GM12878 (cell line): ENCODE data around the gene OR2L8. TPM values are rescaled to one million over a fixed set of nuclear protein-coding genes. Genes with fewer than 3 reads are reported as not detected.

ENCODE experiments used
- ATAC-seq: fragments of 200-7000 bp; cut with Tn5 transposase; 3 replicates; pipeline ENCODE4 v1.9.1; 2020; ENCODE audit warnings: mild to moderate bottlenecking, moderate library complexity
- BruUV-seq: library from RNA; stranded (reverse); fragments of 400-500 nt; replicated peaks from 2 replicates; lab custom pipeline; 2021; lab: Mats Ljungman, UMichigan
- CTCF ChIA-PET: fragments of 300-600 bp; sonication (Branson Sonifier 250); formaldehyde crosslinking; extraction: SDS; loops from one replicate; lab custom pipeline; 2021; ENCODE audit warnings: inconsistent platforms; lab: Yijun Ruan, JAX
- POLR2A ChIA-PET: fragments of 350-600 bp; formaldehyde crosslinking; extraction: SDS; loops from one replicate; lab custom pipeline; 2021; ENCODE audit warnings: inconsistent platforms; lab: Charles Lee
- RAD21 ChIA-PET: fragments of 300-600 bp; sonication (Branson Sonifier 250); formaldehyde crosslinking; loops from one replicate; lab custom pipeline; 2023; ENCODE audit warnings: antibody characterized with exemption; ENCODE audit not compliant: unreplicated experiment; lab: Charles Lee
- SMC1A ChIA-PET: fragments of 300-600 bp; sonication (Branson Sonifier 250); formaldehyde crosslinking; loops from one replicate; lab custom pipeline; 2023; ENCODE audit not compliant: unreplicated experiment, uncharacterized antibody; lab: Charles Lee
- DNase-seq: peaks from one replicate; pipeline ENCODE4 v3.0.0-alpha.2; 2011; ENCODE audit warnings: low read depth, low spot score
- FAIRE-seq: peaks from 3 replicates; lab custom pipeline; 2011; peaks lifted over from hg19 to GRCh38; lab: Jason Lieb, UNC
- H2AFZ ChIP-seq: 2 replicates; pipeline ENCODE4 v1.6.0; 2011; ENCODE audit warnings: low read depth, low read length, control low read depth; ENCODE audit not compliant: control insufficient read depth
- H3K27ac ChIP-seq: 2 replicates; pipeline ENCODE4 v1.5.1; 2011; ENCODE audit warnings: control low read depth; ENCODE audit not compliant: control insufficient read depth, insufficient read depth
- H3K27me3 ChIP-seq, 2 experiments: replicated peaks in 1 of 2; 2 replicates each; pipeline versions ENCODE4 v1.6.0 to v1.6.1; 2011; ENCODE audit warnings: low read length in 1 of 2; ENCODE audit not compliant: control insufficient read depth in 2 of 2, insufficient read depth in 2 of 2
- H3K36me3 ChIP-seq, 2 experiments: 2 replicates each; pipeline ENCODE4 v1.5.1; 2011; ENCODE audit warnings: low read length in 1 of 2; ENCODE audit not compliant: control insufficient read depth in 2 of 2, insufficient read depth in 2 of 2
- H3K4me1 ChIP-seq: 2 replicates; pipeline ENCODE4 v1.6.1; 2011; ENCODE audit warnings: mild to moderate bottlenecking, low read length, moderate library complexity, mixed read lengths; ENCODE audit not compliant: control insufficient read depth, insufficient read depth
- H3K4me2 ChIP-seq: 2 replicates; pipeline ENCODE4 v1.6.0; 2011; ENCODE audit warnings: control low read depth; ENCODE audit not compliant: control insufficient read depth, insufficient read depth
- H3K4me3 ChIP-seq: fragments of 200-600 bp; sonication (generic); 2 replicates; pipeline ENCODE4 v1.5.1; 2016
- H3K79me2 ChIP-seq: 2 replicates; pipeline ENCODE4 v1.6.0; 2011; ENCODE audit warnings: low read length; ENCODE audit not compliant: control insufficient read depth, insufficient read depth
- H3K9ac ChIP-seq: 2 replicates; pipeline ENCODE4 v1.8.0; 2011; ENCODE audit warnings: low read length, control low read depth, mixed read lengths; ENCODE audit not compliant: control insufficient read depth, insufficient read depth
- H3K9me3 ChIP-seq: replicated peaks from 3 replicates; pipeline ENCODE4 v1.5.1; 2011; ENCODE audit warnings: mild to moderate bottlenecking, low read length; ENCODE audit not compliant: control insufficient read depth, insufficient read depth
- H4K20me1 ChIP-seq: 2 replicates; pipeline ENCODE4 v1.6.0; 2011; ENCODE audit not compliant: control insufficient read depth, insufficient read depth
- ASH2L ChIP-seq: fragments of 300-600, 200-600 bp; sonication (generic); IDR thresholded peaks from 2 replicates; pipeline ENCODE4 v1.6.1; 2017; ENCODE audit warnings: low read depth, mild to moderate bottlenecking, borderline replicate concordance
- CUX1 ChIP-seq: IDR thresholded peaks from 2 replicates; pipeline ENCODE4 v1.6.1; 2012; ENCODE audit warnings: improper control_type of control experiment, low read depth, low read length; ENCODE audit not compliant: insufficient replicate concordance
- SIN3A ChIP-seq: IDR thresholded peaks from 2 replicates; pipeline ENCODE4 v1.6.1; 2012; ENCODE audit warnings: low read depth, low read length, improper control_type of control experiment
- WGBS: methylation state at CpG from one replicate; pipeline ENCODE4 v1.1.6; 2016; ENCODE audit warnings: low lambda C conversion rate; ENCODE audit not compliant: insufficient replicate concordance, insufficient coverage; ENCODE audit errors: missing lambda C conversion rate; 5-methylcytosine and 5-hydroxymethylcytosine counted together
- in situ Hi-C: fragments of 300-500 bp; cut with MboI; formaldehyde crosslinking; loops from 9 replicates; pipeline ENCODE4 v1.14.3; 2018; ENCODE audit warnings: mixed read lengths
- intact Hi-C: fragments of 100-400 bp; cut with micrococcal nuclease; formaldehyde crosslinking; loops from one replicate; pipeline ENCODE4 v1.14.2; 2022; ENCODE audit not compliant: unreplicated experiment
- polyA plus RNA-seq, 11 experiments: library from polyadenylated mRNA; depleted of rRNA in 4 of 11; unstranded in 6 of 11; stranded (reverse) in 5 of 11; fragments of >200 nt; fragmentation: Nextera tagmentation in 4 of 11; fragmentation: Illumina TruSeq in 1 of 11; extraction: Ambion mirVana in 4 of 11; extraction: Trizol in 1 of 11; gene quantifications; 1 replicate in 1 of 11; 2 replicates in 10 of 11; pipeline versions ENCODE4 v1.2.1 to v1.2.3, GENCODE V29; 2011 to 2016; ENCODE audit warnings: inconsistent platforms in 2 of 11, missing spikeins in 2 of 11, low read depth in 1 of 11
- total RNA-seq, 4 experiments: library from RNA; depleted of rRNA in 3 of 4; stranded (reverse); fragments of >200 nt in 3 of 4; fragmentation: Illumina TruSeq in 1 of 4; extraction: Trizol in 1 of 4; gene quantifications; 2 replicates each; pipeline versions ENCODE4 v1.2.1 to v1.2.3, GENCODE V29; 2013 to 2021

The OR2L8 gene
- total and polyA plus RNA-seq, 10 of the 15 experiments (the other 5 are each of a cell fraction or from before 2014, with no cell fraction given), result not detected

GRCh38 chr1:247924868-247925267 is 23.8 kb upstream of the OR2L8 start, which contains the start of gene OR2AJ1:
Gene OR2AJ1, plus strand, starts transcription at chr1:247924889. Its CDS starts 8,880 bp downstream, at chr1:247933769.
- intact Hi-C loops (no loop called here), in situ Hi-C loops (no loop called here)
- Histone ChIP-seq H3K4me2 (no peak within 1 kb of the TSS), H2AFZ (no peak within 1 kb of the TSS), H3K4me1 (no peaks in the 10 kb centered on the region), H3K36me3 (no peaks in the 10 kb centered on the region), H3K9ac (no peak within 1 kb of the TSS), H3K79me2 (no peaks in the 10 kb centered on the region), H3K27ac (no peak within 1 kb of the TSS), H4K20me1 (no peaks in the 10 kb centered on the region)
- CTCF ChIA-PET, result interaction anchor here (1.0 kb wide), 1 partner anchor 24 kb away, joined by 3 read pairs; no protein-coding TSS in a partner anchor
- DNase-seq, result no peak
- no TSS peak for BruUV-seq
- SMC1A ChIA-PET, result no interaction called here
- no peak for FAIRE-seq
- RAD21 ChIA-PET, result no interaction called here
- no peak for TF ChIP-seq ASH2L
- no peak for TF ChIP-seq CUX1
- TF ChIP-seq SIN3A, result no peak
- TF ChIP-seq, all 136 proteins: peak for 0
- Histone ChIP-seq H3K4me3 (no peak within 1 kb of the TSS), H3K9me3 (no peaks in the 10 kb centered on the region), H3K27me3 (no peaks in the 10 kb centered on the region; a peak in 1 of 4 replicates)
- 38% methylated on average over 9 of the region's 9 CpGs for WGBS
- ATAC-seq, result no peak
- POLR2A ChIA-PET, result no interaction called here
